HG02798 (cell line): ENCODE results near the gene MOB2.
"Not testable (repeated sequence)": the region's sequence is repeated elsewhere in the genome, so short reads cannot be mapped to it uniquely, and the experiment has no call there.

ENCODE experiments used
- ATAC-seq: cut with Tn5 transposase; IDR thresholded peaks from one replicate; pipeline ENCODE4 v1.9.1; 2021; ENCODE audit warnings: mild to moderate bottlenecking; ENCODE audit not compliant: unreplicated experiment, poor library complexity

Gene MOB2

GRCh38 chr11:1428762-1429316 is 57.7 kb downstream of the MOB2 start:
- ATAC-seq: no peak

DNA sequence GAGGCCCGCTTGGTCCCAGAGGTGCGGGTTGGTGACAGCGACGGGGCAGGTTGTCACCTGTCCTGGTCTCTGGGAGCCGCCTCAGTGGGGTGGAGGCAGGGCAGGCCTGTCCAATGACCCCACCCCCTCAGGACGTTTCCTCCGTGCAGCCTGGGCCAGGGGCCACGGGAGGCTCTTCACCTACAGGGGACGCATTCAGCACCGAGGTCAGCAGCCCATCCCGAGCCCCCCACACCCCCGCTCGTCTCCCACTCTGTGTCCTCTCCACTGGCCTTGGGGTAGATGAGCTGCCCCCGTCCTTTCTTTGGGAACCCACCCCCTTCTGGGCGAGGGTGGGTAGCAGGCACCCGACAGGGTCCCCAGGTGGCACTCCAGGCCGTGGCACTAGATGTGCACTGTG is 61.1 kb downstream of the MOB2 start:
- no peak for ATAC-seq

DNA sequence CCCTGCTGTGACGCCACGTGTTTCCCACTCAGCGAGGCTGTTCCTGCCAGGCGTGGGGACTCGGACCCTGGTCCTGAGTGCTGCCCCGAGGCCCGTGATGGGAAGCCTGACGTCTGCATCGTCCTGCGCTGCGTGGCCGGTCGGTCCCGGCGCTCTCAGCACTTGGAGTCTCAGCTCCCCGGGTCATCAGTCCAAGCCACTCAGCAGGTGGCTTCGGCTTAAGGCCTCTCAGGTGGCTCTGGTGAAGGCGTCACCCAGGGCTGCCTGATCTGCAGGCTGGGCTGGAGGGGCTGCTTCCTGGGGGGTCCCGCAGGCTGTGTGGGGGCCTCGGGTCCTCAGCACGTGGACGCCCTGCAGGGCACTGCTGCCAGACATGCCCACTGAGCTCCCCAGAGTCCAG is 61.6 kb downstream of the MOB2 start:
- no peak for ATAC-seq

- not testable (repeated sequence) for ATAC-seq
Measured at GRCh38 chr11:1423406-1423805, 63.2 kb downstream of the MOB2 start.

GRCh38 chr11:1422981-1423380 is 63.6 kb downstream of the MOB2 start:
- ATAC-seq: no peak

GRCh38 chr11:1422481-1422880 is 64.1 kb downstream of the MOB2 start:
- ATAC-seq: no peak

DNA sequence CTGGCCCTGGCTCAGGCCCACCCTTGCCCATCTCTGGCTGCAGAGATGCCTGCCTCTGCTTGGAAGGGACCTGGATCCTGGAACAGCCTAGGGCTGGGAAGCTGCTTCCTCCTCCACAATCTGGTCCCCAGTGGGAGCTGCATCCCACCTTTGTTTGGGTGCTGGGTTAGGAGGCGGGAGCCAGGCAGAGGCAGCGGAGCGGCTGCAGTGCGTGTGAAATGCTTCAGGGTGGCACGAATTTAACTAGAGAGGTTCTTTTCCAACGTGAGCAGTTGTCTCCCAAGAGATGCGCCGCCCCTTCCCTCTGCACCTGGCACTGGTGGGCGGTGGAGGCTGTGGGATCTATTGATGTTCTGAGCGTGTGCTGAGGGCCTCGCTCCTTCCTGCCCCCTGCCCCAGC is 65.3 kb downstream of the MOB2 start:
- ATAC-seq: no peak

DNA sequence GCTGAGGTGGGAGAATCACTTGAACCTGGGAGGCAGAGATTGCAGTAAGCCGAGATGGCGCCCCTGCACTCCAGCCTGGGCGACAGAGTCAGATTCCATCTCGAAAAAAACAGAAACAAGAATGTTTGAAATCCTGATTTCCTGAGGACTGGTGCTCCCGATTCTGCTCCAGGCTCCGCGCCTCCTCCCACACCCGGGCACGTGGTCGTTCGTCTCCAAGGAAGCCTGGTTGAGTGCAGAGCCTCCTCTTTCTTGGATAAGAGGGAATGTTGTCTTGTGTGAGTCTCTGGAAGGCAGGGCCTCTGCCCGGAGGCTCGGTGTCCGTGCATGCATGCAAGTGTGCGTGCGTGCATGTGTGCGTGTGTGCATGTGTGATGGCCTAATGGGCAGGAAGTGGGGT is 66.8 kb downstream of the MOB2 start:
- no peak for ATAC-seq
